ENCODE results near the gene MRPL36.

MRPL36 gene

DNA sequence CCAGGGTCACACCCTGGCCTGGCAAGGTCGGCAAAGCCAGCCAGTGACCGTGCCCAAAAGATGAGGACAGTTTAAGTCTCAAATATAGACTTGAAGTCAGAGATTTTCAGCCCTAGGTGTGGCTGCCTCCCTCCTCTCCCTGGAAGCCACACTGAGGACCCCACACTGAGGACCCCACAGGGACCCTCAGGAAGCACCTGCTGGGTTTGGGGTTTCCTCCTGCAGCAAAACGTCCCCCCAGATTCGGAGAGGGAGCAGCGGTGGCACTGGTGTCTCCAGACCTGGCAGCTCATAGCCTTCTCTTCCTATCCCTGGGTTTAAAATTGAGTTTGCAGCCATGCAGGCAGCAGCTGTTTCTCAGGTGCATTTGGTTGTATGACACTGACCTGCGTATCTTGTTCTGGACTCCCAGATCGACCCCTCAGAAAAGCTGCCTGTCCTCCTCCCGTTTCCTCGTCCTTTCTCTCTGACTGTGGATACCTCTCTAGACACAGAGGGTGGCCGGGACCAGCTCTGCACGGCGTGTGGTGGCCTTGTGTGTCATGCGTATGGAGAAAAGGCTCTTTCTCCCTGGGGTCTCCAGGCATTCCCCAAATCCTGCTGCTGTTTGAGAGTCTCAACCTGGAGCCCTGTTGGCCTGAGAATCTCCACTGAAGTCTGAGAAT, 36.6 kb downstream of the MRPL36 start:
- DNase-seq, result no peak

DNA sequence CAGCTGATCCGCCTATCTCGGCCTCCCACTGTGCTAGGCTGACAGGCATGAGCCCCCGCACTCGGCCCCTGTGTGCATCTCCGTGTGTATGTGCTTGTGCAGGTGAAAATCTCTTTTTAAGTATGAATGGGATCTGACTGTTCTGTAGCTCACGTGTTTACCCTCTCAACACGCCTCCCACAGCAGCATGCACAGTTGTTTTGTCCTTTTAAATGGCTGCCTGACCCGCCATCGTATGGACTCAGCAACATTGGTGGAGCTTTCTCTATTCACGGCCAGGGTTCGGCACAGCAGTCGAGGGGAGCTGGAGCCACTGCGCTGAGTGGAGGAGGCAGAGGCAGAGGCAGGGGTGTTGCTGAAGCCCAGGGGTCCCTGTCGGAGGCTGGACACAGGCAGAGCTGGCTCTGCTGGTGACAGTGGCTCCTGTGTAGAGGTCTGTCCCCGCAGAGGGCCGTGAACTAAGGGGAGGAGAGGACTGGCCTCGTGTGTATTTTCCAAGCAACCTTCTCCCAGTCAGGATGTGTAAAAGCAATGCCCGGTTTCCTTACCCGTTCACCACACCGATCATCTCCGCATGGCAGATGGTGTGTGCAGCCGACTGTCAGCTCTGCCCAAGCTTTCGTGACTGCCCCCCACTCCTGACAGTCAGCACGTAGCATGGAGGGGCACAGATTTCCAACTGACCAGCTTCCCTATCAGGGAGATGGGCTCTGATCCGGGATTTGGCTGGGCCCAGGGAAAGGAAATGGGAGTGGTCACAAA, 37.3 kb downstream of the MRPL36 start:
- no peak for DNase-seq

DNA sequence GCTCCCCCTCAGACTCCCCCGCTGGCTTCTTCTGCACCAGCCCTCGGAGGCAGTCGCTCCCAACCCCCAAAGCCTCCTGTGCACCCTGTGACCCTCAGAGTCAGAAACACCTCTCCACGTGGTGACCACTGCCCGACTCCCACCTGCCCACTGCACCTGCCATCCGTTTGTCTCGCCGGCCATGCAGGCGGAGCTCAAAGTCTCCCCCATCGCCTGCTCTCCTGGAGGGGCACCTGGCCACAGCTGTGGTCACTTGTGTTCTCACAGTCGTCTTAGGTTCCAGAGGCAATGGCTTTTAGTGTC, 38.2 kb downstream of the MRPL36 start:
- DNase-seq, result no peak

DNA sequence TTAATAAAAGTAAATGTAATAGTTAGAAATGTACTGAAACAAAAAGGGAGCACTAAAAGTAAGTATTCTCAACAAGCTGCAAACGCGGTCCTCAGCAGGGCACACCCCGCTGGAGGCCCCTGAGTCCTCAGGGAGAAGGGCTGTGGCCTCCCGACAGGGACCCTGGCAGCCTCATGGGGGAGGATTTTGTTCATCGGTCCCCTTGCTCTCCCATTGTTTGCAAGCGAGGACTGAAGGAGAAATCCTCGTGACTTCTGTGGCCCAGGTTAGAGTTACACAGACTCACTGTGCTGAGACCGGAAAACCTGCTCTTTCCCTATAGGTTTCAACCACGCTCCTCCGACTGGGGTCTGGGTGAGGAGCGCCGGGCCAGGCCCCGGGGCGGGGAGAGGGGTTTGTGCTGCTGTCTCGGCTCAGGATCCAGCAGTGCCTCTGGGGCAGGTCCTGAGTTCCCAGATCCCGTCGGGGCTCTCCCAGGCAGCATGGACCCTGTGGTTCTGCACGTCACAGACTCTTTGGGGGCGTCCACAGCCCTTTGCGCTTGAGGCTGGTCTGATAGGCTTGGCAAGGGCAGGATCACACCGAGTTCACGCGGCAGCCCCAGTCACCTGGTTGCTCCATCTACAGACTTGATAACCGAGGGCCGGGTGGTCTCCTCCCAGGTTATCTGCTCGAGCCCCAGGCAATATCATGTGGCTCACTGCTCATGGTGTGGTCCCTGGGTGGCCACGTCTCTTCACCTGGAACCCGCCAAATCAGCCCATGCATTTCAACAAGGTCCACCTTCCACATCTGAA, 38.8 kb downstream of the MRPL36 start:
- no peak for DNase-seq

DNA sequence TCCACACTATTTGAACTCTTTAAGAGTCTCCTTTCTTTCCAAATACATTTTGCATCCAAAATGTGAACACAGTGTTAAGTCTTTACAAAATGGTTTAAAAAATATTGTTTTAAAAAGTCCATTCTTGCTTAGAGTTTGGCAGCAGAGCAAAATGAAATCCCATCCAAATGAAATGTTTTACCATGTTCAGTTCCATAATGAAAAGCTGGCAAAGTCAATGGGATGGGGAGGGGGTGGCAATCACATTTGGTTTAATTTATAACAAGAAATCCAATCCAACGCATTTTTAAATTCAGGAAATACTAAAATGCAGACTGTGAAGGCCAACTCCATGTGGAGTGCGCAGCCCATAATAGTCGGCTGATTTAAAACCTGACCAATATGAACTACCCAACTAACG, 39.4 kb downstream of the MRPL36 start:
- DNase-seq, result no peak

DNA sequence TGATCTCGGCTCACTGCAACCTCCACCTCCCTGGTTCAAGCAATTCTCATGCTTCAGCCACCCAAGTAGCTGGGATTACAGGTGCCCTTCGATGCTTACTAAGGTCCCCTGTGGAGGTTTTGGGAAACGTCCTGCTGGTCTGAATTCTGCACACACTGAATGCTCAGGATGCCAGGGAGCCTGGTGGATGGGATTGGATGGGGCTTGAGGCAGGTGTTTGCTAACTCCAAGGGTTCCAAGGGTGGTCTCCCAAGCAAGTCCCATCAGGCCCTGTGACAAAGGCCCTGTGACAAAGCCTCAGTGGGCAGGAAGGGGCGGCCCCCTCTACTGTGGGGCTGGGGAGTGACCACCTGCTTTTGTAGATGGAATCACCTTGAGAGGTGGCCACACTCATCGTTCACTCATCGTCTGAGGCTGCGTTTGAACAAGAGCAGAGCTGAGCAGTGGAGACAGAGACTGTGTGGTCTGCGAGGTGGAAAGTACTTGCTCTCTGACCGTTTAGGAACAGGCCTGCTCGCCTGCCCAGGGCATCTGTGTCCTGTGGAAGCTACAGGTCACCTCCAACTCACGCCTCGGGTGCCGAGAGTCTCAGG, 40.2 kb downstream of the MRPL36 start:
- no peak for DNase-seq

DNA sequence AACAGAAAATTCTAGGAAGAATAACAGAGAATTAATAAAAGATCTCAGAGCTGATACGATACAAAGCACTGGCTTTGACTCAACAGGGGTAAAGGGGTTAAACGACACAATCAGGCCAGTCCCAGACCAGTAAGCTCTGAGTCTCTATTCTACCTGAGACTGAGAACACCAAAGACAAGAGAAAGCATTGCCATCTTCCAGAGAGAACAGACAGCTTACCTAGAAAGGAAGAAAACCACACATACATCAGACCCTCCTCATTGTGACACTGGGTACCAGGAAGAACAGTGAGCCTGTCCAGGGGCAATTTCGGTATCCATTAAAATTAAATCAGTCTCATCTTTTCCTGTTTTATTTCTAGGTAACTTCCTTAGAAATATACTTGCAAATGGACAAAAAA, 41.1 kb downstream of the MRPL36 start:
- no peak for DNase-seq

DNA sequence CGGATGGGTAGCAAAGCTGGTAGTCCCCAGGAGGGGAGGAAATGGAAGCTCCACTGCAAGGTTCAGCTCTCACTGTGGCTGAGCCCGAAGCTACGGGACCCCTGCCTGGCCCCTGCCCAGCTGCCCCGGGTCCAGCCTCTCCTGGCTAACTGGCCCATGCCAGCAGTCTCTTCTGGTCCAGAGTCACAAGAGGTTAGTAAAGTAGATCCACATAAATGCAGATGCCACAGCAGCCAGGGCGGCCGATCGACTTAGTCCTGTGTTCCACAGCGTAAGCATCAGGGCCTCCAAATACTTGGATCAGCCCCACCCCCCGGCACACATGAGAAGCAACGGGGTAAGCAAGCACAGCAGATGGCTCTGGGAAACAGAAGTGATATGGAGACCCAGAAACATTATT, 42.1 kb downstream of the MRPL36 start:
- no peak for DNase-seq

DNA sequence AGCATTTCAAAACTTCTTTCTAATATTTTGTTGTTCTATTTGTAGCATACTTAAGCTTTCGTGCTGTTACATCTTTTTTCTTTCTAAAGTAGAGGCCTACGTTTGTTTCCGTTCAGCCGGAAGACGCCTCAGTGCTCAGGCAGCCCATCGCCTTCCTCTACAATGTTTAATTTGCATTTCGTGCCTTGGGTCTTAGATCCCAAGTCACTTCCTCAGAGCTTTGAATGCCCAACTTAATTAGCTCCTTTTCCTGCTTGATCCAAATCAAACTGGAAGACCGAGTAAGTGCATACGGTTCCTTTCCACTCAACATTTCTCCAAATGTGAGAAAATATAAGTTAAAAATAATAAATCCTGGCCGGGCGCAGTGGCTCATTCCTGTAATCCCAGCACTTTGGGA, 43.2 kb downstream of the MRPL36 start:
- DNase-seq, result no peak

DNA sequence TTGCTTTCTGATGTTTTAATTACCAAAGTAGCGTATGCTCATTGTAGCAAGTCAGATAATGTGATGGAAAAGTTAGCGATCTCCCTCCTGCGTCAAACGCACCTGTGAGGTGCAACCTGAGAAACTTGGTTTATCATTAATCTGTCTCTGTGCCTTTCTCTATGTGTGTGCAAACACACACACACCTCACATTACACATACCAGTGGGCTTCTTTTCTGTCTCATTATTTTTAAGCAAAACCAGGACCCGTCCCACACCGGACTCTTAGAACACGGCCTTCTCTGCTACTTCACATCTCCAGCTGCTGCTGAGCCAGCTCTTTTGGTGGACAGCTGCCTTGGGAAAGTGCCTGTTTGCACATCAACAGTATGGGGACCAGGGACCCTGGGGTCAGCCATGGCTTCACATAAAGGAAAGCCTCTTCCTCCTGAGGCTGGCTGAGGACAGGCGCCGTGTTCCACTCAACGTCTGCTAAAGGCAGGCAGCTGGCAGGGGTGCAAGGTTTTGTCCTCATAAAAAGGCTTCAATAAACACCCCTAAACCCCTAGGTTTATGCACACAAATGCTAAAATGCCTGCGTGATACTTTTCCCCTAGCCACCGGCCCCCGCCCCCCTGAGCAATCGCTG, 44.2 kb downstream of the MRPL36 start:
- DNase-seq, result no peak

DNA sequence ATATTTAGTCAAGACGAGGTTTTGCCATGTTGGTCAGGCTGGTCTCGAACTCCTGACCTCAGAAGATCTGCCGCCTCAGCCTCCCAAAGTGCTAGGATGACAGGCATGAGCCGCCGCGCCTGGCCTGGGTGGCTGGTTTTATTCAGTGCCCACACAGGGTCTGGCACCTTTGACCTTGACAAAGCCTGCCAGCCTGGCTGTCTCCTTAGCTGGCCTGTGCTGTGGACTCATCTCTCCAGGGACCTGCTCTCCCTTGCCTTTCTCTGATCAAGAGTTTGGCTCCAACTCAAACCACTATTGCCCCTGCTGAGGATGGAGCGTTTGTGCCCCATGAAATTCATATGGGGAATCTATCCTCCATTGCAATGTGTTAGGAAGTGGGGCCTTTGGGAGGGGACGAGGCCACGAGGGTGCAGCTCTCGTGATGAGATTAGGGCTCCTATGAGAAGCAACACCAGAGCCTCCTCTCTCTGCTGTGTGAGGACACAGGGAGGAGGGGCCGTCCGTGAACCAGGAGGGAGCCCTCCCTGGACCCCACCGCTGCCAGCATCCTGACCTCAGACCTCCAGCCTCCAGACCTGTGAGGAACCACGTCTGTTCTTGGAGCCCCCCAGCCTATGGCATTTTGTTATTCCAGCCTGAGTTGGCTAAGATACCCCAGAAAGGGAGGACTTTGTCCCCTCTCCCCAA, 45.0 kb downstream of the MRPL36 start:
- no peak for DNase-seq

DNA sequence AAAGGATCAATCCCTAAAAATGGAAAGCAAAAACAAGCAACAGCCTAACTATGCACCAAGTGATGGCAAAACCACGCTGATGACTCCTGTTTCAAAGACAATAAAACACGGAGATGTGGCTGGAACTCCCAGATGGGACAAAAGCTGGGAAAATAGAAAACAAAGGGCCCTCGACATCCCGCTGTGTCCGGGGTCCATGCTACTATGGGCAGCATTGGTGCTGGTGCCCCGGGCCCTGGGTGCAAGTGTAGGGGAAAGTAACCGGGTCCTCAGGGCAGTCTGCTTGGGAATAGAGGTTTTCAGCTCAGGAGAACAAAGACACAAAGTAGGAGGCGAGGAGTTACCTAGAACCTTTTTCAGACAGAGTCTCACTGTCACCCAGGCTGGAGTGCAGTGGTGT, 46.1 kb downstream of the MRPL36 start:
- no peak for DNase-seq

DNA sequence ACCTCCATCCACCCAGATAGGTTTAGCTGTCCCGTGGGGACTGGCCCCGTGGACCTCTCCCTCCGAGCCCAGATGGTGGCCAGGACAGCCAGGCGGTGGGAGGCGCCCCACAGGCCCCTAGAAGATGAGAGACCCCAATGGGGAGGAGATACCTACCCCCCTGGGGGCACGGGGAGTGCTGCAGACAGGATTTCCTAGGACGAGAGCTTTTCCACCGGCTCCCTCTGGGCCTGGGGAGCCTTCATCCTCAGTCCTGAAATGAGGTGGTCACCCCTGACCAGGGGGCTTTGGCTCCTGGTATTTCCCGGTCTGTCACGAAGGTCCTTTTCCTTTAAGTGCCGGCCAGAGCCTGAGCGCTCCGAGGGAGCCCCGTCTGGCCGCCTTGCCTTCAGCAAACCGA, 46.8 kb downstream of the MRPL36 start:
- no peak for DNase-seq

DNA sequence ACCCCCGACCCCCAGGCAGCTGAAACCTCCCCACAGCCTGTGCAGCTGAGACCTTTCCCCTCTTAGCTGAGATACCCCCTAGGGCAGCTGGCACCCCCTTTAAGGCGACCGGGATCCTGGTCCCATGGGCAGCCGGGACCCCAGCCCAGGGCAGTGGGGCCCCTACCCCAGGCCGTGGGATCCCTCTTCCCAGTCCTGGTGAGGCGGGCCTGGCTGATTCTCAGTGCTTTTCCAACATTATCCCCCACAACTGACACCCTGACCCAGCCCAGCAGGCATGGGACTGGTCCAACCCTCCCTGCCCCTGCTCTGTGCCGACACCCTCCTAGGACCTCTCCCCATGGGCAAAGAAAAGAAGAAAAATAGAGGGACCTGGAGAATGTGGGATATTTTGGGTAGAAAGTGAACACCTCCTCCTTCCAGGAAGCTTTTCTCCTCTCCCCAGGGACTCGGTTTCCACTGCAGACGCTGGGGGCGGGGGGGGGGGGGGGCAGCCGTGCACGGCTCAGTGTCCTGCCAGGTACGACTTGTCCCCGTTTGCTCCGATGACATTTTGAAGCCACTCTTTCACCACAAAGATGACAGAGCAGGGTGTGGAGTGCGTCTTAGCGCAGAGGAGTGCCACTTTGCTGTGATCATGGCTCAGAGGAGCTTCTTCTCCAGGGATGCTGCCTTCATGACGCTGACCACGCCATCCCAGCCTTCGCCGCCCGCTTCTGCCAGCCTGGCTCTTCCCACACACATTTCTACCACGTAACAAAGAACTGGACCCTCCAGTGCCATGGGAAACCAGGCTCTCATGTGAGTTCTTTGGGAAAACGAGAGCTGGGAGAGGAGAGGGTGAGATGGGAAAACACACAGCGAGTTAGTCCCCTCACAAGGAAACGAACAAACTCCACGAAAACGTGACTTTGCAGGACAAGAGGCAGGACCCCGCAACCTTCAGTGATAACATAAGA, 47.5 kb downstream of the MRPL36 start:
- no peak for DNase-seq

DNA sequence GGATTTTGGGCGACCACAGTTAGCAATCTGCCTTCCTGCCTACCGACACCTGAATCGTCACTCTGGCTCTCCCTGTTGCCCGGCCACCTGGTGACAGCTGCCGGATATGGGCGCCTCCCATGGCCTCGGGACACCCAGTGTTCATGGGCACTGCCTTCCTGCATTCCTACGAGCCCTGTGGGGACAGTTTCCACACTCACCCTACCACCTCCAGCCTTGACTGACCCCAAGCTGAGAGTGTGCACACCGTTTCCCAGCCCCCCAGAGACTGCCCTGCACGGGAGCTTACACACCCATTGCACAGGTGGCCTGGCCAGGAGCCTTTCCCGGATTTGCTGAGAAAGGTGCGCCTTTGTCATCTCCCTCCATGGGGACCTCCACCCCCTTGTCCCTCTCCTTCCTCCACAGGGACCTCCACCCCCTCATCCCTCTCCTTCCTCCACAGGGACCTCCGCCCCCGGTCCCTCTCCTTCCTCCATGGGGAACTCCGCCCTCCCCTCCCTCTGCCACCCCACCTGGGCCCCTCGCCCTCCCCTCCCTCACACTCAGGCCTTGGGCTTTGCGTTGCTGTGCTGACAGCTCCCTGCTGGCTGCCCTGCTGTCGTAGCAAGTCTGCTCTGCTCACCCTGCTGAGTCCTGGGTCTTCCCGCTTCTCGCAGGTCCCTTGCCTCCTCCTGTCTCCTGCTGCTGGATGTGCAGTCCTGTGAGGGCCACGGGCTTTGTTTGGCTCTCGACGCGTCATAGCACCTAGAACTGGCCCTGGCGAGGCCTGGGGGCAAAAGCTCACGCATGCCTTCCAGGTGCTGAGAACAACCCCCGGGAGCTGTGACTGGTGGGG, 48.4 kb downstream of the MRPL36 start:
- no peak for DNase-seq

DNA sequence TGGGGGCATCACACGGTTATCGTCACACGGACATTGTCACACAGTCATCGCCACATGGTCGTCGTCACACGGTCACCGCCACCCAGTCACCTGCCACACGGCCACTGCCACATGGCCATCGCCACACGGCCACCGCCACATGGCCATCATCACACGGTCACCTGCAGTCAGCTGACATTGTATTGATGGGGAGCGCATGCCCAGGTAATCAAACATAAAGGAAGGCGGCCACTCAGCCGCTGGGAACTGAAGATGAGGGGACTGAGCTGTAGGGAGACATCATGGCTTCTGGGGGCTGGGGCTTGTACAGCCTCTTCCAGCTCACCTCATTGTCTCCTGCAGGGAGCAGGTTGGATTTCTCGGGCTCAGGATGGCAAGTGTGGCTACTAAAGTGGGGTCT, 49.2 kb downstream of the MRPL36 start:
- no peak for DNase-seq

DNA sequence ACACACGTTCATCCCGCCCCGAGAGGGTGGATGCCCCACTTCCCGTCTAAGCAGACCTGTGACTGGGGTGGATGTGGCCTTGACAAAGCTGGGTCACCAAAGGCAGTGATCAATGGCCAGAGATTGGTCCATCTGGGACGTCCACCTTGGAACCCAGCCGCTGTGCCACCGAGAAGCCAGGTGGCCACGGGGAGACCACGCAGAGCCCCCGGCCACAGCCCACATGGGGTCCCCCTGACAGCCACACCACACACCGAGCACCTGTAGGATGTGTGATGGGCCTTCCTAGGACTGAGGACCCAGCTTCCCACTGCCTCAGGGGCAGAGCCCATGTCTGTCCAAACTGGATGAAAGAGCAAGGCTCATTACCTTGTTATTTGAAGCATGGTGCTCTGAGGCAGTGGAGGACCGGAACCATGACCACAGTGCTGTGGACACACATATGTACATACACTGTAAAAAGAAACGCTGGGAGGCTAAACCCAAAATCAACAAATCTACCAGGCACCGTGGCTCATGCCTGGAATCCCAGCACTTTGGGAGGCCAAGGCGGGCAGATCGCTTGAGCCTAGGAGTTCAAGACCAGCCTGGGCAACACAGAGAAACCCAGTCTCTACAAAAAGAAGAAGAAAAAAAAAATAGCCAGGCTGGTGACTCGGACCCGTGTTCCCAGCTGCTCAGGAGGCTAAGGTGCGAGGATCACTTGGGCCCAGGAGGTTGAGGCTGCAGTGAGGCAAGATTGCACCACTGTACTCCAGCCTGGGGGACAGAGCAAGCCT, 50.1 kb downstream of the MRPL36 start:
- DNase-seq, result no peak

DNA sequence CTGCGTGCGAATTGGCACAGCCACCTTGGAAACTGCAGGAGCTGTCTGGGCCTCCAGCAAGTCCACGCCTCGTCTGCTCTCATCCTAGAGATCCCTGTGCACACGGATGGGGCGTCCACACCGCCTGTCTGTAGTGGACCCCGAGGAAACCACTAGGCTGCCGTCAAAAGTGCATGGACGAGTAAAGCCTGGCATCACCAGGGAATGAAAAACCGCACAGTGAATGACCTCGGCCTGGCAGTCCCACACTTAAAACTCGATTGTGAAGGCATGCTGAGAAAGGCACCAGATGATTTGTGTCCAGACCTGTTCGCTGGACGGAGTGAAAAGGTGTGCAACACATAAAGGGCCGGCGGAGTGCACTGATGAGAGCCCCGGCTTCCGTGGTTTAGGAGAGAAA, 50.8 kb downstream of the MRPL36 start:
- no peak for DNase-seq
